HPDE6-E6E7 (cell line): ENCODE results near the gene LRP1B.

Experiments
- DNase-seq: peaks from one replicate; pipeline ENCODE4 v3.0.0; 2011; ENCODE audit warnings: missing footprints; ENCODE audit errors: extremely low spot score

Gene LRP1B

DNA sequence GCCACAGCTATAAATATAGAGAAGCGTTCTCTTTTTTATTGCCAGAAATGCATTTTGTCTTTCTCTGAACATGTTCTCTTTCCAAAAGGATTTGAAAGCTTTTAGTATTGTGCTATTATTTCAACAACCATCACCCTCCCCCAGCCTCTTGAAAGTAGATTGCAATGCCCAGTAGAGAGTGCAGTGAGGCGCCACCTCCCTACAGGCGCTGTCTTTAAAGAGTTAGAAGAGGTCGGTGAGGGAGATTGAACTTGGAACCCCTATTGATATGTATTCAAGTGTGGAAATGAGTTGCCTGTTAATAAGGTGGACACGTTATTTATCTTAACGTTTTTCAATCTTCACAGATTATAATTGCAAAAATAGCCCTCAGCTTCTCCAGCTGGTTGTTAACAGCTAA is 360.3 kb downstream of the LRP1B start:
- DNase-seq: no peak

DNA sequence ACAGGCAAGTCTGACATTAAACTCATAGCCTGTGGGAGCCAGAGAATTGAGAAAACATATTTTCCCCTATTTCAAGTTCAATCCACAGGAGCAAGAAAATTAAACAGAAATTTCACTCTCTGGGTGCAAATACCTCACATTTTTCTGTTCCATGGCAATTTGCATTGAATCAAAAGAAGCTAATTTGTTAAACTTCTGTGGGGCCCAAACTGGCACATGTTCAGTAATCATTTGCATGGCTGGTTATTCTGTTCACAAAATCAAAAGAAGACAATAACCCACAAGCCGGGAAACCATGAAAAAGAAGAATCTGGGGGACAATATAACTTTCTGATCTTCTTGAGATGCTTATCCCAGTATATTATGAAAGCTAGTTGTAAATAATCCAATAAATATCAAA is 363.1 kb downstream of the LRP1B start:
- DNase-seq: no peak

DNA sequence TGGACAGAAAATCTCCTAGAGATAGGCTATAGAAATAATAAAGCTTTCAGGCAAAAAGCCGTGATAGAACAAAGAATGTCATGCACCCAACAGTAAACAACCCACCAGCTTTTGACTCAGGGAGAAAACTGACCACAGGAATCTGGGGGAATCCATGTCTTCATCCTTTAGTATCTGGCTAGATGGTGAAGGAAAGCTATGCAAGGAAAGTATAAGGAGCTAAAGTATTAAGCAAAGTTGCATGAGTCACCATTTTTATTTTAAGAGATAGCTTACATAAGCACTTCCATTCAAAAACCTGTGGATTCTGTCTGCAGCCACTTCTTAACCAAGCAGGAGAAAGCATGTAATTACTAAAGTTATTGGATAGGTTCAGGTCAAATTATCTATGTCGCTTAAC is 363.8 kb downstream of the LRP1B start:
- DNase-seq: no peak

DNA sequence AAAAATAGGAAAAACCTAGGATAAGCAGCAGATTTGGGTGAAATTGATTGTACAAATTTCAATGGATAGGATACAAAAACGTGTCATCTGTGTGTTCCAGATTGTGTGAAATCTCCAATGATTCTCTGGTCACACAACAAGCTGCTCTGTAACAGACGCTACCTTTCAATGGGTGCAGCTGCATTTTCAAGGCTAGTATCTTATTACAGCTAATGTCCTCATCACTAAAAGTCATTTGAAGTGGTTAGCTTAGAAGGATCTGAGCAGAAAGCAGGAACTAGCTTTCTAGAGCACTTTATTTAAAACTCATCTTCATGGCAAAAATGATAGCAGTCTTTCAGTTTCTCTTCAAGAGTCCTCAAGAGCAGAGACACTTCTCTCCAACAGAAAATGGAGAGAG is 364.6 kb downstream of the LRP1B start:
- DNase-seq: no peak

DNA sequence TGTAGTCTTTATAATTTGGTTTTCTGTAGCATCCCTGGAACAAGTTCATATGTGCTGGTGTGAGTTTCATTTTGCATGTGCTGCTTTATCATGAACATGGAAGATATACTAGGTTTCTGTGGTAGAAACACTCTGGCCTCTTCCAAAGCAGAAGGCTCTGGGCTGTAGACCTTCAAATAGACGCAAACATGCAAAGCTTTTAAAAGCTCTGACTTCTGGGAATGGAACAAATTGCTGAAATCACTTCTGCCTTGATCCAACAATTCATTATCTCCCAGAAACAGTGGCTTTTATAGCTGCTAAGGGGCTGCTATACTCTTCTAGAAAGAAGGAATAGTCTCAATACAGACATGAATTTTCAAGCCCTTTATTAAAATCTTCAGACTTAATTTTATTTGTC is 382.2 kb downstream of the LRP1B start:
- no peak for DNase-seq

DNA sequence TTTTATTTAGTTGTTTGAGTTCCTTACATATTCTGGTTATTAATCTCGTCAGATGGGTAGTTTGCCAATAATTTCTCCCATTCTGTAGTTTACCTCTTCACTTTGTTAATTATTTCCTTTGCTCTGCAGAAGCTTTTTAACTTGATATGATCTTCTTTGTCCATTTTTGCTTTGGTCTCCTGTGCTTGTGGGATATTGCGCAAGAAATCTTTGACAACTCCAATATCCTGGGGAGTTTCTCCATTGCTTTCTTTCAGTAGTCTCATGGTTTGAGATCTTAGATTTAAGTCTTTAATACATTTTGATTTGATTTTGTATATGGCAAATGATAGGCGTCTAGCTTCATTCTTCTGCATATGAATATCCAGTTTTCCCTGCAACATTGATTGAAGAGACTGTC is 389.2 kb downstream of the LRP1B start:
- DNase-seq: no peak

DNA sequence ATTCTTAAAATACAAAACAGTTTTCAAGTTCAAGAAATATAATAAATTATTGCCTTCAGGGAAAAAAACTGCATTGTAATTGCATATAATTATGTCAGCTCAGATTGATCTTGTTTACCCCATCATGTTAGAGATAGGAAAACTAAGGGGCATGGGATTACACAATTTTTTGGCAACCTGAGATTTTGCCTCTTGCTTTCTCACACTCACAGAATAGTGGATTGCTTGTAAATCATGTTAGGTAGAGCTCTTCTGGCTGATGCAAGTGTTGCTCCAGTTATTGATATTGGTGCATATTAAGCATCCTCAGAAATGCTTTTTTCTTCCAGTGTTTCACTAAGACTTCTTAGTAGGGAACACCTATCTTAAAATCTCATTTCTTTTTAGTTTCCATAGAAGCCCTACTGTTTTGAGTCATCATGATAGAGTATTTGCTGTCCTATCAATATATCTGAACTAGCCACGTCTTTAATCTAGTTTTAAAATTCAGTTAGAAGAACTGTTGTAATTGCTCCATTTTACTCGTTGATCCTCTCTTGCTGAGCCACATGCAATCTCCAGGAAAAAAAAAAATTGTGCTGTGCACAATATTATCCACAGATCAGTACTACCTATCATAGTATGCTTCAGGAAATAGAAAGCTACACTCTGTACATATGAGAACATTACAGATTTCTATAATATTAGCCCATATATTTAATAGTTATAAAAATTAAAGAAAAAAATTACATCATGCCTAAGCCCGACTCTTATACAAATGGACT is 393.1 kb downstream of the LRP1B start:
- DNase-seq: no peak

DNA sequence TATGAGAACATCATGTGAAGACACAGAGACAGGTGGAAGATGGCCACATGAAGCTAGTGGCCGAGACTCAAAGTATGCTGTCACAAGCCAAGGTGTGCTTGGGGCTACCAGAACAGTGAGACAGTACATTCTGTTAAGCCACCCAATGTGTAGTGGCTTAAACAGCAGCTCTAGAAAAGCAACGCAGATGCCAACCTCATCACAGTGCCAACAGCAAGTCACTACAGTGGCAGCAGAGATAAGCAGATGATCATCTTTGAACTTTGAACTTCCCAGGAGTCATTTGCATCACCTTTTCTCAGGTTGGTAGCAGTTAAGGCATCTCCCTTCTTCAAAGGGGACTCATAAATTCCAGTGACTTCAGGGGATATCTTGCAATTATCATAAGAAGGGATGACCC is 394.4 kb downstream of the LRP1B start:
- no peak for DNase-seq

DNA sequence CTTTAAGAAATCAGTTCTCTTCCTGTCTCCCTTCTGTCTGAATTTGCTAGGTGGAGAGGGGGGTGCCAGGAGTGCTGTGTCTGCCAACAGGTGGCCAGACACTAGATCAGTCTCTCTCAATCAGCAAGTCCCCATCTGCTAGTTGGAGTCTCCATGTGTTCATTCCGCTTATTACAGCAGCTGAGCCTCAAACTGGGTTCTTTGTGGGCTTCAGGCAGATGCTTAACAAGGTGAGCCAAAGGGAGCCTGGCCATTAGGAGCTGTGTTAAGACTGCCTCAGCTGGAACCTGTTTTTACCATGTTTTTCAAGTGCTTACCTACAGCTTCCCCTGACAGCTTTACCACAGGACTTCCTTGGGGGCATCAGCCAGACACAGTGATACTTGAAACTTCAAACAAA is 401.9 kb downstream of the LRP1B start:
- DNase-seq: no peak

DNA sequence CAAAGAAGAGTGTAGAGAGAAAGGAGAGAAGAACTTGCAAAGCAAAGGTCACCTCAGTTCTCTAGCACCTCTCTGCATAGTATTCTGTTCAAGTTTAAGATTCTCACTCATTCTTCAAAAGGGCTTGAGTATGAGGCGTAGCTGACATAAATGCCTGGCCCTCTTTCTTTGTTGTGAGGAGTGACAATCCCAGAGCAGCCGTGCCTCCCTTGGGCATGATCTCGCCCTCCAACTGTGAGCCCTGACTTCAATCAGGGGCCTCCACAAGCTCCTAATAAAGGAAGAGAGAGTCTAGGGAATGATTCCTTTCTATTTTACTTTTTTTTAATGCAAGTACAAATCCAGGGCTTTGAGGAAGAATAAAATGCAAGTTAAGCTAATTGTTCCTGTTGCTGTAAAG is 402.7 kb downstream of the LRP1B start:
- DNase-seq: no peak

DNA sequence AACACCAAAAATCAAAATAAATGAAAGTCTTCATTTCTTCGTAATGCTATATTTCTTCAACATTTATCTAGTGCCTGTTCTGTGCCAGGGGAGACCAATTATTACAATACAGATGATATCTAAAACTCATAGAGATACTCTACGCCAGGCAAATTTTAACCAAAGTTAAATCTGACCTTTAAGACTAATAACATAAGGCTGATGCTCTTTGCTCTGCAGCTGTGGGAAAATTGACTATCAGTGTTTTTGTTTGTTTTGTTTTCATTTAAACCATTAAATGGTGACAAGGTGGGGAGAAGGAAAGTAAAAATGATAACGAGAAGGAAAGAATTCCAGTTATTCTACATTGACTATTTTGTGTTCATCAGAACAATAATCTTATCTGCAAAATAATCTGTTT is 406.4 kb downstream of the LRP1B start:
- DNase-seq: no peak

DNA sequence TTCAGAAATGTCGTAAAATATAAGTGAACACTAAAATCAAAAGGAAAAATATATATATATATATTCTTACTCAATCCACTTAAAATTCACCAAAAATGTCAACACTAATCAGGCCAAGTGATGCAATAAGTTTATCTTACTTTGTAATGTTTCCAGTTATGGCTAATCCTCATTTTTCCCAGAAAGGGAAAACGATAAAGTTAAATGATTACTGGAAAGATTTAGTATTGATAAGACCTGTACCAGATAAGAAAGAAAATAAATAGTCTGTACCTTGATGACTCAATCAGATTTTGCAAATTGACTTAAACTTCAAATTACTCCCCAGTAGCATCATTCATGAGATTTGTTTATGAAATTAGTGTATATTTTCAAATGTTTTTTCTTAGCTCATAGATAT is 407.0 kb downstream of the LRP1B start:
- DNase-seq: no peak

DNA sequence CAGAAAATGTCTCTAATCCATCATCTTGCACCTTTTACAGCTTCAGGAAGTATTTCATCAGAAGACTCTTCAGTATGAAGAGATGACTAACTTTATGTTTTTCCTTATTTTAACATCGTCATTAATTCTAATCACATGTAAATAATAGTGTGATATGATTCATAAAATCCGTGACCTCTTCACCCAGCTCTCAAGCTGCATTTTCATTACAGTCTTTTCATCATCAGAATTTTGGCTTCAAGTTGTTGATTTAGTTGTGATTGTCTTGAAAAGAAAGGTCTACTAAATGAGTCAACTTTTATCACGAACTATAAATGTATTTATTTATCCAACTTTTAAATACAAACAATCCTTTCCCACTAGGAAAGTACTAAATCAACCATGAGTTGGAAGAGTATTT is 410.3 kb downstream of the LRP1B start:
- no peak for DNase-seq

DNA sequence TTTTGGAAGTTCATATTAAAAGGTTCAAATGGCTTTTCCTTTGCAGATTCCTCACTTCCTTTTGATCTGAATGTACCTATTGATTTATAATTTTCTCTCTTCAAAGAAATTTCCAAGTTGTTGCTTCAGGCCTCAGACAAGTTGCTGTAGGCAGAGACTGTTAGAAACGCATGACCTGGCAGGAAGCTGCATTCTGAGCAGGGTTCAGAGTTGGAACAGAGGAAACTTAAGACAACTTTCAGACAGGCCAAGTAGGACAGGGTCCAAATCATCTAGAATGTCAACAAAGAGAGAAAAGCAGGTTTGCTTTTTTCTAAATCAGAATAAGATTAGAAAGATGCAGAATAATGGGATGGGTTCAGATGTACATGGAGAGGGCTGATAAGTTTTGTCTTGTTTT is 416.3 kb downstream of the LRP1B start:
- DNase-seq: no peak

DNA sequence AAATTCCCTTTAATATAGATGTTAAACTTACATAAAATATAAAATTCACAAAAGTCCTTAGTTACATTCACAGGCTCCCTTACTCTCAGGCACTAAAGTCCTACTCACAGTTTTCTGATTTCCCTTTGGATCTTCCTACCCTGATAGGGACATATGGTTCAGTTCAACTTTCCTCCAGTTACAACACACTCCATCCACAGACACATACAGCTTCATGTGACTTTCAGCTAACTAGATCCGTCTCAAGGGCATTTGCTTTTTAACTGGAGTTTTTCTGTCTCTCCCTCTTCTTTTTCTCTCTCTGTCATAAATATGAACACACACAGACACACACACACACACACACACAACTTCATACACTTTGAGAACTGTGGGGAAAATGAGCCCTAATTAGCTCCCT is 419.2 kb downstream of the LRP1B start:
- no peak for DNase-seq

DNA sequence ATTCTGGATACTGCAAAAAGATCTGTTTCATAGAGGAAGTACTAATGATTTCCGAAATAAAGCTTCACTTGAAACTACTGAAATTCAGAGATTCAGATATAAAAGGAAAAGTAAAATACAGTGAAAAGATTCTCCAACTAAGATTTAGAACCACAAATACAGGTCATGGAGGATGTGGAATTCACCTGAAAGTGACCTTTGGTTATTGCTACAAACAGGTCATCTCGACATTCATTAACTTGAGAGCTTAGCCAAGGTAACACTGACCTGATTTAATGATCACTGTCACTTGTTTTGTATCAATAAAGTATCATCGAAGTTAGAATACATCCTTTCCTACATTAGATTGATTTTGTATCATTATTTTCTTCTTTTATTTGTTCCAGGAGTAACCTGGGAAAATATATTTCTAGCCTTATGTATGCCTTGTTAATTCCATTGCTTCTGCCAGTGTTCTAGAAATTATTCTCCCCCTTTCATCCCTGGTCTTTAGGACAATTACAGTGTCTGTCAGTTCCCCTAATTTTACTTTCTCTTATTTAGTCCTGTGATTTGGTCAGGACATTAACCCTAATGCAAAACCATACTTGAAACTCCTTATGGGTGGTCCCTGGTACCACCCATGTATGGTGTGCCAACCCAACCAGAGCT is 420.1 kb downstream of the LRP1B start:
- DNase-seq: no peak

DNA sequence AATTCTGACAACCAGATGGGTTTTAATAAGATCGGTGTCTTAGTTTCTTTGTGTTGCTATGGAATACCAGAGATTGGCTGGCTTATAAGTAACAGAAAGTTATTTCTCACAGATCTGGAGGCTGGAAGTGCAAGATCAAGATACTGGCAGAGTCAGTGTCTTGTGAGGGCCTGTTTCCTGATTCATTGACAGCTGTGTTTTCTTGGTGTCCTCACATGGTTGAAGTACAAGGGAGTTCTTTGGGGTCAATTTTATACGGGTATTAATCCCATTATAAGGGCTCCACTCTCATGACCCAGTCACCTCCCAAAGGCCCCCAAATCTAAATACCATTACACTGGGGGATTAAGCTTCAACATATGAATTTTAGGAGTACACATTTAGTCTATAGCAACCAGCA is 421.1 kb downstream of the LRP1B start:
- DNase-seq: no peak

DNA sequence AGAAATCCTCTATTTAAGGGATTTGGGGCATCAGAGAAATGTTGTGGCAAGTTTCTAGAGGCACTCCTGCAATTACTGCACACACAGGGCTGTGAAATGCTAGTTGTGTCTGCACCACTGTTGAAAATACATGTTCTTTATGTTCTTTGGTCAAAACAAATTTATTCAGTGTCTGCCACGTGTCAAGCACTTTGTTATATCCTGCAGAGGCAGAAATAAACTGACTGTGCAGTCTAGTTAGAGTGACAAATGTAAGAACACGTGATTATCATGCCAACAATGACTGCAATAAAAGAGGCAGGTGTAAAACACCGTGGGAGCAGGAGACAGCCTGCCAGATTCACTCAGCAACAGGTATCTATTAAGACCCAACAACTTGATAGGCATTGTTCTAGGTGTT is 423.3 kb downstream of the LRP1B start:
- no peak for DNase-seq

DNA sequence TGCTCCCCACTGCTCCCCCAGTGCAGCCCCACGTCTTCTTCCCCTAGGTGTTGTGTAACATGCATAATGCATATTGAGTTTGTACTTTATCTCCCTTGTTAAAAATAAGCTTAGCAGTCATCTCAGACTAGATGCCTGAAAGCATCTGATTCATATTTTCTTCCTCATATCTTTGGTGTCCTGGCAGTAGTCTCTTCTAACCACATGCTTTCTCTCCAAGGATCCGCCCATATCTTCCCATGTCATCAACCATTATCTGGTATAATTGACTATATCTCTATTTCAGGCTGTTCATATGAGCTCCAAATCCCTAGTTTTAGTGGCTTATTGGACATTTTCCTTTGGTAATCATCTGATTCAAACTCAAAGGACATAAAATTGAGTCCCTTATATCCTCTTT is 426.3 kb downstream of the LRP1B start:
- no peak for DNase-seq

DNA sequence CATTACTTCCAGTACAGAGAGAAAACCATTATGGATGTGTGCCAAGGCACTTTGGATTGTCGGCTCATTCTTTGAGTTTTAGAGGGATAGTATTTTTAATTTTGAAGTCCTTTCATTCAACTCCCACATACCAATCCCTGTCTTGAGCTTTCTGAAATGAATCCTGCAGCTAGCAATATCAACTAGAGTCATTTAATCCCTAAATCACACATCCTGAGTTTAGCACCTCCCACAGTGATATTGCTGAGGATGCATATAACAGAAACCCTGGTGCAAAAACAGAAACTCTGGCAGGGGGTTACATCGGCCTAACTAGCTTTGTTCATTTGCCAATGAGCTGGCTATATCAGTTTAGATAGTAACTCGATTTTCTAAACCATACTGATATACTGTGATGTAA is 427.3 kb downstream of the LRP1B start:
- DNase-seq: no peak

DNA sequence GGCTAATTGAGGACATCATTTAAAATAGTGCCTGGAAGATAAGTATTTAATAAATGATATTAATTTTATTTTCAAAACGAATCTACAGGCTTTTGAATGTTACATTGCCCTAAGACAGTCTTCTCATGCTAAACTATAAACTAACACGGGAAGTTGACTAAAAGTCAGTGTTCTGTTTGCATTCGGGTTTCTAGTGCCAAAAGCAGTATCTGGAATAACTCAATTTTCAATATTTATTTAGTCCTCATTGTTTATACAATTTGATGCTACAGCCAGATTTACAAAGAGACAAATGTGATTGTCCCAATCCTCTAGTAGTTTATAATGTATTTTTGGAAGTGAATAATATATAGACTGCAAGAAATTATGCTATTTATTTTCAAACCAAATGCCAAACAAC is 429.2 kb downstream of the LRP1B start:
- no peak for DNase-seq

DNA sequence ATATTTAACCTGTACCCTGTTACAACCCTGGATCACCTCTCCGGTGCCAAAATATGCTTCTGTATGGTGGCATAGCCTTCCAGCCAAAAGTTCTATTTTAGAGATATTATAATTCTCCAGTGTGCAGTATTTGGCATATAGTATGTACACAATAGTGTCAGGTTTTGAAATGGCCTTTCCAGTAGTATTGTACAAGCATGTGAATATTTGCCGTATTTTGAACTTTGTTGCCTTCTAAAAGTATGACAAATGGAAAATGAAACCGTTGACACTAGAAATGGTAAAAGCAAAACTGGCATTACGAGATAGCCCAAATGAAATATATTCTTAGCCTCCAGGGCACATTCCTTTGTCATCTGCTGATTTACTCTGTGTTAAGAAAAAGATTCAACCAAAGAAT is 431.2 kb downstream of the LRP1B start:
- DNase-seq: no peak

DNA sequence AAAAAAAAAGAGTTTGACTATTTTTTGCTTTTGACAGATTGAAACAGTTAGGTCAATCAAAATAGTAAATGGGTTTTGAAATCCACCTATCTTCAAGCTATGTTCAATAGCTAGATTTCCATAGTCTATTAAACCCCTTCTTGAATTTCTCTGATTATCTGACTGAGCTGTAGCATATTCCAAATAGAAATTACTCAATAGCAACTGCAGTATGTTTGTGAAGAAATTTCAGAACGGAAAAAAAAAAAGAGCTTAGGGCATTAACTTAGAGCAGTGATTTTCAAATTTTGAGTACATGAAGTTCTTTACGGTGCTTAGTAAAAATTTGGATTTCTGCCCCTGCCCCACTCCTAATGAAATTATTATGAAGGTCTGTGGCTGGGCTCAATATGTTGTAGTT is 432.3 kb downstream of the LRP1B start:
- no peak for DNase-seq

DNA sequence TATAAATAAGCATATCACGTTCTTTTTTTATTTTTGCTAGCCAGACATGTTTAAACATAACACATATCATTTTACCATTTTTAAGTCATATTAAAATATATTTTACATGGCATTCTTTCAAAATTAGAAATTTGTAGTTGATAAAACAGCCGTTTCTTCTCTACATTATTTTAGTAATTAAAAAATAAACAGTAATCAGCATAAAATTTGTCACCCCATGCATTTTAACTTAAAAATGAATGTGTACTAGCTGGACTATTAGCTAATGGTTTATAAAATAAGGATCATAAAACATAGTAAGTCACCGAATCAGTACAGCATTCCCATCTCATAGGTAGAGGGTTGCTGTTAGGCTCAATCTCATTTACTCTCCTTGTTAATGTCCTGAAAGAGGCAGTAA is 433.8 kb downstream of the LRP1B start:
- no peak for DNase-seq
